SK-N-MC (cell line): ENCODE results near the gene CFAP74.

ENCODE experiments used
- EZH2 ChIP-seq: fragments of 200-600 bp; sonication (generic); IDR thresholded peaks from one replicate; pipeline ENCODE4 v1.6.1; 2017; ENCODE audit warnings: antibody characterized with exemption
- FOXP2 ChIP-seq: optimal IDR thresholded peaks from 2 replicates; pipeline ENCODE3; 2011; ENCODE audit warnings: mild to moderate bottlenecking, moderate library complexity; ENCODE audit not compliant: insufficient read depth; ENCODE audit errors: extremely low read length, control extremely low read depth
- POLR2AphosphoS5 ChIP-seq: IDR thresholded peaks from 2 replicates; pipeline ENCODE4 v1.6.1; 2012; ENCODE audit warnings: mild to moderate bottlenecking, low read depth, low read length, borderline replicate concordance

GRCh38 chr1:1968767-1969504, 34.6 kb downstream of the CFAP74 start:
- TF ChIP-seq EZH2 (no peak), POLR2AphosphoS5 (no peak), FOXP2 (no peak)
